BJ (cell line): ENCODE measurements around the gene JCAD. TPM values are rescaled to one million over a fixed set of nuclear protein-coding genes. Genes with fewer than 3 reads are reported as not detected.

Experiments
- CTCF ChIA-PET: fragments of 350-600 bp; formaldehyde crosslinking; extraction: SDS; loops from one replicate; lab custom pipeline; 2021; ENCODE audit warnings: antibody characterized with exemption, inconsistent platforms; lab: Yijun Ruan, JAX
- POLR2A ChIA-PET: fragments of 300-600 bp; sonication (Branson Sonifier 250); formaldehyde crosslinking; extraction: SDS; loops from one replicate; lab custom pipeline; 2021; ENCODE audit warnings: antibody characterized with exemption; lab: Charles Lee
- DNase-seq: peaks from one replicate; pipeline ENCODE4 v3.0.0-alpha.2; 2011; ENCODE audit warnings: low read depth
- H3K27me3 ChIP-seq: 2 replicates; pipeline ENCODE4 v1.6.0; 2011; ENCODE audit warnings: low read length; ENCODE audit not compliant: control insufficient read depth, insufficient read depth
- H3K36me3 ChIP-seq: 2 replicates; pipeline ENCODE4 v1.5.1; 2011; ENCODE audit warnings: low read length; ENCODE audit not compliant: control insufficient read depth, insufficient read depth
- H3K4me3 ChIP-seq: 2 replicates; pipeline ENCODE4 v1.5.1; 2011; ENCODE audit warnings: low read depth, mild to moderate bottlenecking, control low read depth, low read length
- polyA plus RNA-seq: library from polyadenylated mRNA; depleted of rRNA; stranded (reverse); fragments of >200 nt; gene quantifications from 2 replicates; pipeline ENCODE4 v1.2.3, GENCODE V29; 2011
- TF ChIP-seq, protein P1 (sequence below): IDR thresholded peaks from 2 replicates; pipeline ENCODE4 v1.5.1; 2011; ENCODE audit warnings: low read depth, mild to moderate bottlenecking, control low read depth, inconsistent platforms, low read length, moderate library complexity; ENCODE audit not compliant: insufficient read depth

JCAD gene
- polyA plus RNA-seq, 1 experiment: 13.9 TPM

DNA sequence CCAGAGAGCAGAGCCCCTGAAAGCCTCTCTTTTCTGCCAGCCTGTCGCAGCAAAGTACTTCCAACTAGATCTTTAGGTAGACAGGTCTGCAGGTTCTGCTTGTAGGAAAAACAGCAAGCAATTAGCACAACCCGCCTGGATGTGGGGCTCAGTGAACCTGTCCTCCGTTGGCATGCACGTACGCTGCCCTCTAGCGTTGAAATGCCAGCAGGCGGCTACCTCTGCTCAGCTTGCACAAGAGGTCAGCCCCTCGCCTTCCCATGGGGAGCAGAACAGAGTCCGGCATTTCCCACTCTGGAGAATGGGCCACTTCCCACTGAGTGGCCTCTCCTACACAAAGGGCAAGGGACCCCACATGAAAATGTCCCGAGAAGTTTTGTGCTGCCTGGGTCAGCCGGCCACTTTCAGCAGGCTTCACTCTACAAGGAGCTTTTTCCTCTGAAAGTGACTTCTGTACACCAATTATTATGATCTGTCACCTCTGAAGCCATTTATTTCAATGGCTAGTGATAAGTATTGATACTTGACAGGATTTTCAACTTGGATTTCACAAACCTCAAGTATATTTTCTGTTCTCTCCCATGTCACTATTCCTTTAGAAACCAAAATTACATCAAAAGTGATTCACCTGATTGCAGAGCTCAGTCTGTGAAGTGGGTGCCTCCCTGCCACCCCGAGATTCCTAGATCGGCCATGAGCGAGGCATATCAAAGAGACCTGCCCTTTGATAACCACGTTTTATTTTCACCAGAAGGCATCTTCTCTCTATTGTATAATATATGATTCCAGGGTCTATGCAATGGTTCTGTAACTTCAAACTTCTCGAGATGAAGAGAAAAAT, 56.7 kb downstream of the JCAD start:
- Histone ChIP-seq H3K36me3 (no peaks in the 10 kb centered on the region), H3K27me3 (peaks cover 5% of the 10 kb centered on the region; the same call in 1 of the 2 replicates), H3K4me3 (no peak overlapping the region)
- TF ChIP-seq, protein P1, sequence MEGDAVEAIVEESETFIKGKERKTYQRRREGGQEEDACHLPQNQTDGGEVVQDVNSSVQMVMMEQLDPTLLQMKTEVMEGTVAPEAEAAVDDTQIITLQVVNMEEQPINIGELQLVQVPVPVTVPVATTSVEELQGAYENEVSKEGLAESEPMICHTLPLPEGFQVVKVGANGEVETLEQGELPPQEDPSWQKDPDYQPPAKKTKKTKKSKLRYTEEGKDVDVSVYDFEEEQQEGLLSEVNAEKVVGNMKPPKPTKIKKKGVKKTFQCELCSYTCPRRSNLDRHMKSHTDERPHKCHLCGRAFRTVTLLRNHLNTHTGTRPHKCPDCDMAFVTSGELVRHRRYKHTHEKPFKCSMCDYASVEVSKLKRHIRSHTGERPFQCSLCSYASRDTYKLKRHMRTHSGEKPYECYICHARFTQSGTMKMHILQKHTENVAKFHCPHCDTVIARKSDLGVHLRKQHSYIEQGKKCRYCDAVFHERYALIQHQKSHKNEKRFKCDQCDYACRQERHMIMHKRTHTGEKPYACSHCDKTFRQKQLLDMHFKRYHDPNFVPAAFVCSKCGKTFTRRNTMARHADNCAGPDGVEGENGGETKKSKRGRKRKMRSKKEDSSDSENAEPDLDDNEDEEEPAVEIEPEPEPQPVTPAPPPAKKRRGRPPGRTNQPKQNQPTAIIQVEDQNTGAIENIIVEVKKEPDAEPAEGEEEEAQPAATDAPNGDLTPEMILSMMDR: peak; percentile 94
- CTCF ChIA-PET: interaction anchor here (0.9 to 7.7 kb wide), 15 partner anchors 9 to 381 kb away, joined by 3 to 165 read pairs (median 5); no protein-coding TSS in a partner anchor
- DNase-seq: peak; percentile 2
- POLR2A ChIA-PET: no interaction called here

DNA sequence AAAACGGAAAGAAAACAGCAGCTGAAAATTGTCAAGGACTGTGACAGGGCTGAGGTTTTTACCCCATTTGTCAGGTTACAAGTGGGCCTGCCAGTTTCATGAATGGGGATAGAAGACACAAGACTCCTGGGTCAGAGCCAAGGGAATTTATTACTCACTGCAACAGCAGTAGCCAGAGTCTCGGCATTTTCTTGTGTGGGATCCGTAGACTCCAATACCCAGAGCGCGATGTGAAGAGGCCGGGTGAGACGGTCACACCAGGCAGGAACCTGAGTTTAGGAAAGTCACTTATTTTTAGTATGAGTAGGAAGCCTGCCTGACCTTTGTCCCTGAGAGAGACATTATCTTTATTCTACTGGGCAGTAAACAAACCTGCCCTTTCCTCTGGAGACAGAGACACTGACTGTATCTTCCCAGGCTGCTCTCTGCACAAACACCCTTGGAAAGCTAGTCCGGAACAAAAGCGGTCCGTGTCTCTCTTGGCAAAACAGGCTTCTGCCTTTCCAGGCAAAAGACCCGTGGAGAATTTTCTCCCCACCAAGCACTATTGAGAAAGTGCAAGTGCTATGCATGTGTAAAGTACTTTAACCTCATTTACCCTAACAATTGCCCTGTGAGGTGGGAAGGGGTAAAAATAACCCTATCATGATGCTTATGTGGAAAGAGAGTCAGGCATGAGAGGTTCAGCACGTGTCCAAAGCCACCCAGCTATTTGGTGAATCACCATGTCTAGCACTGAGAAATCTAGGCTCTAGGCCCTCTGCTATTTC, 58.4 kb downstream of the JCAD start:
- POLR2A ChIA-PET: no interaction called here
- TF ChIP-seq, protein P1: no peak

DNA sequence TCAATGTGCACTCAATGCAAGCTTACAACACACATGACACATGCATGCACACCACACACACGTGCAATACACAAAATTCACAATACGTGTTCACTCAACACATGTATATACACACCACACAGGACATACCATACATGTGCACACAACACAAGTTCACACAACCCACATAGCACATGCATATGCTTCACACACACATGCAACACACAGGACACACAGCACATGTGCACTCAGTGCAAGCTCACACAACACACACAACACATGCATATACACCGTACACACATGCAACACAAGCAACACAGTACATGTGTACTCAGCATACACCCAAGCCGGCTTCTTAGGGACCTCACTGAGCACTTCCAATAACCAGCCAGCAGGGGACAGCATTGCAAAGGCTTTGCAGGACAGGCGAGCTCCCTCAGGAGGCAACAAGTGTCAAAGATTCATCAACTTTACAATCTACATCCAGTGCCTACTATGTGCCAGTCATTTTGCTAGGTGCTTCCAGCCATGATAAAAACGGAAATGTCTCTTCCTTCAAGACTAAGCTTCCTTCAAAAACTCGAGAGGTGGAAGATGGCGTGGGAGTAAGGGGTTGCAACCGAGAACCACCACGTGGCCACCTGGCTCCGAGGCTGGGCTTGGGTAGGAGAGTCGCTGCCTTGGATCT, 61.1 kb downstream of the JCAD start:
- Histone ChIP-seq H3K27me3 (peaks cover 10% of the 10 kb centered on the region), H3K36me3 (no peaks in the 10 kb centered on the region), H3K4me3 (no peak overlapping the region)
- peak; percentile 16 for DNase-seq
- ChIA-PET CTCF (interaction anchor here (0.7 to 7.7 kb wide), 42 partner anchors 10 to 593 kb away, joined by 3 to 165 read pairs (median 5); no protein-coding TSS in a partner anchor), POLR2A (no interaction called here)
- TF ChIP-seq, protein P1: peak; percentile 100

More for the DNA sequence above, 58.4 kb downstream of the JCAD start:
- Histone ChIP-seq H3K4me3 (no peak overlapping the region), H3K36me3 (no peaks in the 10 kb centered on the region), H3K27me3 (peaks cover 5% of the 10 kb centered on the region)
- CTCF ChIA-PET: interaction anchor here (0.7 to 7.7 kb wide), 11 partner anchors 12 to 615 kb away, joined by 3 to 165 read pairs (median 4); partner anchors contain the start of gene JCAD
- DNase-seq: peak; percentile 9

DNA sequence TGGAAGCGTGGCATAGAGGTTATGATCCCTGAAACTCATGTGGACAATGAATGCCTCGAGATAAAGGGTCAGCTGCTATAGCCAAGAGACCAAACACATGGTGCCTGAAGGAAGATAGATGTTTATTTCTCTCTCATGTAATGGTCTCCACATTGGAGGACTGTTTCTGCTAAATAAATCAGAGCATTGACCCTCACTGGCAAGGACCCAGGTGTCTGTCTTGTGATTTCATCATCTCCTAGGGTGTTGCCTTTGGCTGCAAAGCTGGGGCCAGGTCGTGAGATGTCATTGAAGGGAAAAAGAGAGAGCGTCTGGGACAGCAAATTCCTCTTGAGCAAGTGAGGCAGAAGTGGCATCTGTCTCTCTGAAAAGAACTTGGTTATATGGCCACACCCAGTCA, 64.6 kb downstream of the JCAD start:
- Histone ChIP-seq H3K4me3 (no peak overlapping the region), H3K36me3 (no peaks in the 10 kb centered on the region), H3K27me3 (peaks cover 14% of the 10 kb centered on the region)
- POLR2A ChIA-PET: no interaction called here
- TF ChIP-seq, protein P1: no peak
- DNase-seq: no peak
- CTCF ChIA-PET: interaction anchor here (1.7 kb wide), 1 partner anchor 8 kb away, joined by 5 read pairs; no protein-coding TSS in a partner anchor
